HG03571 (cell line): ENCODE measurements around the gene DDX20.

ENCODE experiments used
- ATAC-seq: cut with Tn5 transposase; IDR thresholded peaks from one replicate; pipeline ENCODE4 v1.9.1; 2021; ENCODE audit not compliant: unreplicated experiment

The DDX20 gene

DNA sequence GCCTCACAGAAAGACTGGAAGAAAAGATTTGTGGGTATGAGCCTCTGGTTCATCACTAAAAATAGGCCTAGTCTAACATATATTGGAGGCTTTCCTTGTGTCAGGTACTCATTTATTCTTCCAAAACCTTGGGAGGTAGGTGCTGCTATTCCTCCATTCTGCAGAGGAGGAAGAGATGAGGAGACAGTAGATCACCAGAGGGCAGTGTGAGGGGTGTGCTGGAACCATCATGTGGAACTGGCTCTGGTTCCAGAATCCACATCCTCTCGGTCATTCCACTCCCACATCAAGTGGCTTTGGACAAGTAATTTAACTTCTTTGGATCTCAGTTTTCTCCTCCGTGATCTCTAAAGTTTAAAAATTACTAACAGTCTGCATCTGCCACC is 9.1 kb upstream of the DDX20 start:
- ATAC-seq, result no peak

GRCh38 chr1:111747282-111747734 is 8.4 kb upstream of the DDX20 start:
- ATAC-seq, result no peak

DNA sequence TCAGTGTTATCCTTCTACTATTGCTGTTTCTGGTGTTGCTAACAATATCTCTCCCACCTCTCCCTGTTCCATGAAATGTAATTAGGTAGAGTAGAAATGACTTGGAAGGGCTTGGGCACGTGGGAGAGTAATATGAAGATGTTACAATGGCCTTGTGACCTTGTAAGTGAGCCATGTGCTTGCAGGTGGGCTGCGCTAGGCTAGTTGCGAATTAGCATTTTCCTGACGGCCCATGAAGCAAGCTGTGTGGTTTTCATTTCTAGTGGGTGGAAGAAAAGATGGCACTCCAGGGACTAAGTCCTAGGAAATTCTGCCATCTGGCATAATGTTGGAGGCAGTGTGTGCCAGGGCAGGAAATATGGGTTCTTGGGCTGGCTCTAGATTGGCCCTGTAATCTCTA is 7.8 kb upstream of the DDX20 start:
- no peak for ATAC-seq

GRCh38 chr1:111749628-111750027 is 6.1 kb upstream of the DDX20 start:
- no peak for ATAC-seq

- no peak for ATAC-seq
Measured at GRCh38 chr1:111750856-111751255, 4.8 kb upstream of the DDX20 start.

DNA sequence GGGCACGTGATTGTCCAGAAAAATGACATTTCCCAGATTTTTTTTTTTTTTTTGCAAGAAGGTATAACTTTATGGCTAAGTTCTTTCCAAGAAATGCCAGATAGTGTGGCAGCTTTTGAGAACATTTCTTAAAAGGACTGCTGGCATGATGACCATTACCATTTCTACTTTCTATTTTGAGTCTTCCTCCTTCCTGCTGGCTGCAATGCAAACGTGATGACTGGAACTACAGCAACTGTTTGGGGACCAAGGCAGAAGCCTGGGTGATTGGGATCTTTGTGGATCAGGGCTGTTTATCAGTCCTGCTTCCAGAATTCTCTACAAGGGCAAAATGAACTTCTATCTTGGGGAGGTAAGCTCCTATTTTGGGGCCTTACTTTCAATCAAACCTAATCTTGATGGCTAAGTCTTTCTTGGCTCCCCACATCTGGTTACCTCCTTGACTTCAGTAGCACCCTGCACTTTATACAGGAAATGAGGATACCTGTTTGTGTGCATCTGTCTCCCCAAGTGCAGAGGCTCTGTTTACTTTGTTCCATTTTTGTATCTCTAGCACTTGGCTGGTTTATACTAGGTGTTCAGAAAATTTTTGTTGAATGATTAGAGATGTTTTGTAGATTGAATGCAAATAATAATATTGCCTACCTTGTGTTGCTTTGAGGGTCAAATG is 3.7 kb upstream of the DDX20 start:
- no peak for ATAC-seq

- ATAC-seq, result peak; percentile 15
Measured at GRCh38 chr1:111754984-111755330, 744 bp upstream of the DDX20 start.

DNA sequence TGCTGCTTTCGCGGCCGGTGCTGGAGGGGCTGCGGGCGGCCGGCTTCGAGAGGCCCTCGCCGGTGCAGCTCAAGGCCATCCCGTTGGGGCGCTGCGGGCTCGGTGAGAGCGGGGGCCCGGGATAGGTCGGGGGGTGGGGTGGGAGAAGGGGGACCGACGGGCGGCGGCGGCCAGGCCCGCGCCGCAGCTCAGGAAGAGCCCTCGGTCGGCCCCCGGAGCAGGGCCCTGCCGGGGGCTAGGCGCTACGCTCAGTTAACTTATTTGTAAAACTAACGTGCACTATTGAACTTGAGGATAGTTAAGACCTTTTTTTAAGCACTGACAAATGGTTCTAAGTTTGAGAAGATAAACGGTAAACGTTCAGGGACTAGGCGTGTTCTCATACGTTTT is 418 bp downstream of the DDX20 start:
- peak; percentile 10 for ATAC-seq

DNA sequence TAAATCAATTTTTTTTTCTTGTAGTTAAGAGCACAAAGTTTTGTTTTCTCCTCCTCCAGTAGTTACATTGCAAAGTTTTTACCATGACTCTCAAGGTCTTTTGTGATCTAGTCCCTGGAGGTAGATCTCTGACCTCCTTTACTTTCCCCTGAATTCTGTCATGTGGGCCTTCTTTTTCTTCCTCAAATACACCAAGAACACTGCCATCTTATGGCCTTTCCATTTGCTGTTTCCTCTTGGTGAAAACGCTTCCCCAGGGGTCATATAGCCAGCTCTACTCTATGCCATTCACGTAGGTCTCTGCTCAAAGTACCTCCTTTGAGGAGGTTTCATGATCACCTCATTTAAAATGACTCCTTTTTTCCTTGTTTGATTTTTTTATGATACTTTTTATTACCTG is 2.7 kb downstream of the DDX20 start:
- no peak for ATAC-seq

DNA sequence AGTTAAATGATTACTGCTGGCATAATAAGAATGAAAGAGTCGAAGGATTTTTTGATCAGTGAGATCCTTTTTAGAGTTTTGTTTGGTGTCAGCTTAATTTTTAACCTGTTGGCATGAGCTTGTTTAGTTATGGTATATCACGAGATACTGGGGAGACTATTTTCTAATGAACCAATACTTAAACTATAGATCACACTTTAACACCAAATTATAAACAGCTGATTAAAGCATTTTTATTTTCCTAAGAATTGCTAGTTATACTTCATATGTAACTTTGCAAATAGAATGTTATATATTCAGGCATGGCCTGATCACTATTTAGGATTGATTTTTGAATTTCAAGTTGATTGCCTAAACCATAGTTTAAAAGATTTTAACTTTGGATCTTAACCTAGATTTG is 6.0 kb downstream of the DDX20 start:
- no peak for ATAC-seq

GRCh38 chr1:111762332-111762731 is 6.6 kb downstream of the DDX20 start:
- ATAC-seq, result no peak

DNA sequence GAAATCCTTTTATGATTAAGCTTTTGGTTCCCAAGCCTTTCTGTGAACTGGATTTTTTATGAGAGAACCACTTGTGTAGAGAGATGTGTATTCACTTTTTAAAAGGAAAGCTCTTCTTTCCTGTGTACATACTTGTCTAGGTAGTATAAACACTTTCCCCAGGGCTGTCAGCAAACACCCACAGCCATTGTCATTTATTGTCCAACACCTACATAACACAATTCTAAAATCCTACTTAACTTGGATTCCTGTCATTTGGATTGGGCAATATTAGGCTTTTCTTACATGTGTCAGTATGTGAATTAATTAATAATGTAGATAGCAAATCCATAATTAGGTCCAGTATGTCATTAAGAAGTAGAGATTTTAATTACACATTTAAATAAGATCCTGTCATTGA is 12.3 kb downstream of the DDX20 start:
- ATAC-seq, result no peak

DNA sequence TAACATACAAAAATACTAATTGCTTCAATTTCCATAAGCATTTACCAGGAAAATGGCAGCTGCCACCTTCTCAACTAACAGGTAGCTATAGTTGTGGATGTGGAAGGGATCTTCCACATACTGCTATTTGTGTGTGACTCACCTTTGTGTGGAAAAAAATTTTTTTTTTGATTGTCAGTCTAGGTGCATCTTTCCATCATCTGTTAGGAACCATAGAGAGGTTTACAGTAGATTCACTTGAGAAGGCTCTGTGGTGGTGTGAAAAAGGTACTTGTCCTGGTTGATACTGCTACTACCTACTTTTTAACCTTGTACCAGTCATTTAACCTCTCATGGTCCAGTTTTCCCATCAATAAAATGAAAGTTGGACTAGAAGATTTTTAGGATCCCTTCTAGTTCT is 12.9 kb downstream of the DDX20 start:
- no peak for ATAC-seq

DNA sequence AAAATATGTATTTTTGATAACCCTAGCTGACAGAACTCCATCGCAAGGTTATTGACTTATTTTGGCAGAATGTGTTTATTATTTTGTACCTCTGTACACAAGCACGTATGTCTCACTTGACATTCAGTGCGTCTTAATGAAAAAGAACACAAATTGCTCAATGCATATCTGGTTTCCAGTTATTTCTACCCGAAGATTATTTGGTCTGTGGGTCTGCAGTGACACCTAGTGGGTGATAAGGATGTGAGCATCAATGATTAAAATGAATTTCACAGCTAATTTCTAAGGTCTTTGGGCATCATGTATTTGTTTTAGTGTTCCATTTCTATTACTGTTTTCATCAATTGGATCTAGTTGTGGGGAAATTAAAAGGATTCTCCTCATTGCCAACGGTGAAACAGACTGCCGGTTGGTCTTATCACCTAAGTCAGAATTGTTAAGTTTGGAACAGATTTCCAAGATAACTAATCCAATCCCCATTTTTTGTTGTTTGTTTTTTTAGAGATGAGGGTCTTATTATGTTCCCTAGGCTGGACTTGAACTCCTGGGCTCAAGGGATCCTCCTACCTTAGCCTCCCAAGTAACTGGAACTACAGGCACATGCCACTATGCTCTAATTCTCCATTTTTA is 13.9 kb downstream of the DDX20 start:
- ATAC-seq, result no peak

- ATAC-seq, result no peak
Measured at GRCh38 chr1:111770916-111771315, 15.2 kb downstream of the DDX20 start.

- ATAC-seq, result no peak
Measured at GRCh38 chr1:111775966-111776365, 20.3 kb downstream of the DDX20 start.

- ATAC-seq, result no peak
Measured at GRCh38 chr1:111776391-111776790, 20.7 kb downstream of the DDX20 start.

- ATAC-seq, result no peak
Measured at GRCh38 chr1:111776861-111777260, 21.2 kb downstream of the DDX20 start.

GRCh38 chr1:111777301-111777700 is 21.6 kb downstream of the DDX20 start:
- ATAC-seq, result no peak

DNA sequence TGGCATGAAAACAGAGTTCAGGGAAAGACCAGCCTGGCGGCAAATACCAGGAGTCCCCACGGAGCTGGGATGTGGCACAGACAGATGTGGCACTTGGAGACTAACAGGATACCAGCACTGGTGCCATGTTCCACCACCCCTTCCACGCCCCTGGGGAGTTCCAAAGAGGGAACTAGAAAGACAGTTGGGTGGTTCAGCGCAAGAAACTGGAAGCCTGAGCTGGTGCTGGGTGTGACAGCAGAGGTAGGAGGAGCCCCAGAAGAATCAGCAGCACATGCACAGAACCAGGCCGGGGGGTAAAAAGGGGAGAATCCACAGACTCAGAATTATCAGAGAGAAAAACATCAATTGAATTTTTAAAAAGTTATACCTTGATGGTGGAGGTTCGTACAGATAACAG is 22.4 kb downstream of the DDX20 start:
- no peak for ATAC-seq

GRCh38 chr1:111778541-111779051 is 22.9 kb downstream of the DDX20 start:
- ATAC-seq, result no peak

DNA sequence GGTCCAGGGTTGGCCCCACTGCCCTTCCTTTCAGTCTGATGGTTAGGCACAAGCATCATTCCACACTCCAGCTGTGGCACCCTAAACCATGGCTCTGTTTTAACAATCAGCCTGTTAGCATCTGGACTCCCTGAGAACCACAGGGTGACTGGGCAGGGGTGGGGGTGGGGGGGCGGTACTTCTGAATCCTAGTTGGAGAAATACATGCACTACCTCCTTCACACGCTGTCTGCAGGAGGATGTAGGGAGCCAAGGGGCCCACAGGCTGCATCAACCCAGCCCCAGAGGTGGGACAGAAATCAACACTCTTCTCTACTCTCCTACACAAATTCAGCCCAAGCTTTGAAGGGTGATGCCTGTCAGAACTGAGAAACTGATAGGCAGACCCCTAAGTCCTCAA is 23.8 kb downstream of the DDX20 start:
- ATAC-seq, result no peak
